Heart left ventricle (tissue), 16 donors: ENCODE results near the gene KATNB1. TPM values are rescaled to one million over a fixed set of nuclear protein-coding genes. Genes with fewer than 3 reads are reported as not detected.

Source experiments
- ATAC-seq, 4 donors: fragments of 200-7000 bp; cut with Tn5 transposase; one replicate each; pipeline ENCODE4 v1.9.1; 2020 to 2022; ENCODE audit warnings: moderate library complexity in 4 of 4, mild to moderate bottlenecking in 3 of 4, moderate number of reproducible peaks in 1 of 4
- DNase-seq, 5 donors: peaks; one replicate each; pipeline ENCODE4 v3.0.0-alpha.2; 2020
- H3K27ac ChIP-seq, 12 donors: fragments of 200-600 bp; sonication (generic) in 4 of 12; one replicate each; pipeline versions ENCODE4 v1.5.0 to v1.8.0; 2016 to 2022; ENCODE audit warnings: mild to moderate bottlenecking in 2 of 12
- H3K27me3 ChIP-seq, 9 donors: fragments of 200-600 bp; sonication (generic) in 2 of 9; one replicate each; pipeline versions ENCODE4 v1.5.1 to v1.8.0; 2016 to 2022; ENCODE audit warnings: mild to moderate bottlenecking in 3 of 9
- H3K36me3 ChIP-seq, 9 donors: fragments of 200-600 bp; sonication (generic) in 2 of 9; one replicate each; pipeline versions ENCODE4 v1.5.0 to v1.8.0; 2018 to 2022; ENCODE audit warnings: mild to moderate bottlenecking in 2 of 9
- H3K4me1 ChIP-seq, 12 donors: fragments of 200-600 bp; sonication (generic) in 4 of 12; one replicate each; pipeline versions ENCODE4 v1.5.0 to v1.8.0; 2016 to 2022; ENCODE audit warnings: mild to moderate bottlenecking in 3 of 12
- H3K4me3 ChIP-seq, 12 donors: fragments of 200-600 bp; sonication (generic) in 4 of 12; one replicate each; pipeline versions ENCODE4 v1.5.0 to v1.8.0; 2017 to 2022; ENCODE audit warnings: mild to moderate bottlenecking in 9 of 12, moderate library complexity in 4 of 12
- H3K9me3 ChIP-seq, 12 donors: fragments of 200-600 bp; sonication (generic) in 4 of 12; one replicate each; pipeline versions ENCODE4 v1.5.0 to v1.8.0; 2016 to 2022; ENCODE audit warnings: mild to moderate bottlenecking in 1 of 12
- POLR2A ChIP-seq, 2 donors: fragments of 450-650 bp; IDR thresholded peaks; one replicate each; pipeline ENCODE4 v1.6.1; 2017; ENCODE audit warnings: antibody characterized with exemption in 2 of 2, mild to moderate bottlenecking in 2 of 2, moderate library complexity in 2 of 2
- WGBS, 4 donors: extraction: QIAGEN DNeasy Blood & Tissue Kit in 2 of 4; methylation state at CpG; one replicate each; pipeline versions ENCODE4 v1.1.5 to v1.1.7; 2013 to 2018; 5-methylcytosine and 5-hydroxymethylcytosine counted together
- intact Hi-C, 10 donors: fragments of 100-400 bp; cut with DNase I; formaldehyde crosslinking; loops; one replicate each; pipeline versions ENCODE4 v1.11.1 to v1.14.2; 2022
- polyA plus RNA-seq, 2 donors: library from polyadenylated mRNA; stranded (reverse); fragments of 200-250 nt; gene quantifications; one replicate each; pipeline ENCODE4 v1.2.3, GENCODE V29; 2013
- total RNA-seq, 9 donors: library from RNA; depleted of rRNA in 2 of 9; stranded (reverse); fragments of >200 nt in 2 of 9; fragmentation: NEBNext Ultra II Directional in 3 of 9; extraction: Animal tissue kit (Norgen Biotek cat#: 25700) in 3 of 9; gene quantifications; one replicate each; pipeline versions ENCODE4 v1.1.0 to v1.2.4, GENCODE V29; 2016 to 2023
- TF ChIP-seq, protein P1 (sequence below), 12 donors: fragments of 200-600 bp; sonication (generic) in 4 of 12; IDR thresholded peaks; one replicate each; pipeline versions ENCODE4 v1.5.0 to v1.8.0; 2018 to 2022; ENCODE audit warnings: antibody characterized with exemption in 12 of 12, mild to moderate bottlenecking in 5 of 12
- donor health status: ischemic (EF 13 %, LVEDD 7.1; RV severe dilation, severe dysfunction).
- donor health status: healthy with polysubstance abuse.
- donor health status: DM: no; HTN: yes; CAD: no.
- donor health status: DM: no; HTN: no; CAD: no.
- donor health status: ischemic (EF 25% LVEDD 6.9; RV normal size, moderate dysfunction).
- donor health status: ischemic (EF 25% LVEDD 5.7; RV mildly dilated, moderate dysfunction).
- donor health status: healthy.
- donor health status: DM: yes; HTN: yes; CAD: no.
- donor health status: ischemic (EF 35%, LVEDD 5.7; RV mildly dilated, moderate dysfunction).
- donor health status: nonischemic (EF 11% LVEDD 7.7; RV severe dilation, severe dysfunction).
- donor health status: DM: yes; HTN: yes; CAD: no.
- donor health status: PGD.
- donor health status: ischemic (EF 29% LVEDD 5.4; RV normal size, mild dysfunction).
- donor health status: nonischemic (EF 23%, LVEDD 6.1; RV moderate dilation, normal function).

The KATNB1 gene
- total and polyA plus RNA-seq, 11 donors: 8.0 to 20.5 (median 15.3) TPM

DNA sequence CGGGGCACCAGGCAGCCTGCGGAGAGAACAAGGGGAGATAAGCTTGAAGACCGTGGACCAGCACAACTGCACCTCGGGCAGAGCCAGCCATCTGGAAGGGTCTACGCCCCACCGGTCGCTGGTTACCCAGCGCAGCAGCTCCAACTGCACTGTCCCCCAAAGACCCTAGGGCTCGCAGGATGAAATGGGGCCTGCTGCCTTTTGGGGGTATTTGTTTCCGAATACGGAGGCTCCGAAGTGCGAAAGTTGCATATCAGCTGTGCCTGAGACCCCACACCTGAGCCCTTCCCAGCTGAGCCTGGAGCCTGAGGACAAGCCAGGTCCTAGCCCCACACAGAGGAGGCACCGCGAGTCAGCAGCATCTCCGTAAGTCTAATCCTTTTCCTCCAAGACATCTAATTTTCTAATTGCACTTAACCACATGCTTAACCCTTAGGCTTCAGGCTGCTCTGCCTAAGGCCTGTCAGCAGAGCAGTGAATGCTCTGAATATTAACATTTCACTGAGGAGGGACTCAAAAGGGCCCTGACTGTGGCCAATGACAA, 62.8 kb downstream of the KATNB1 start:
- H3K36me3 ChIP-seq: peaks cover 0 to 43% (median 31%) of the 10 kb centered on the region in 9 donors
- ATAC-seq (no peak), DNase-seq (peak in 1 of 5 donors; percentile 55)
- TF ChIP-seq, protein P1, sequence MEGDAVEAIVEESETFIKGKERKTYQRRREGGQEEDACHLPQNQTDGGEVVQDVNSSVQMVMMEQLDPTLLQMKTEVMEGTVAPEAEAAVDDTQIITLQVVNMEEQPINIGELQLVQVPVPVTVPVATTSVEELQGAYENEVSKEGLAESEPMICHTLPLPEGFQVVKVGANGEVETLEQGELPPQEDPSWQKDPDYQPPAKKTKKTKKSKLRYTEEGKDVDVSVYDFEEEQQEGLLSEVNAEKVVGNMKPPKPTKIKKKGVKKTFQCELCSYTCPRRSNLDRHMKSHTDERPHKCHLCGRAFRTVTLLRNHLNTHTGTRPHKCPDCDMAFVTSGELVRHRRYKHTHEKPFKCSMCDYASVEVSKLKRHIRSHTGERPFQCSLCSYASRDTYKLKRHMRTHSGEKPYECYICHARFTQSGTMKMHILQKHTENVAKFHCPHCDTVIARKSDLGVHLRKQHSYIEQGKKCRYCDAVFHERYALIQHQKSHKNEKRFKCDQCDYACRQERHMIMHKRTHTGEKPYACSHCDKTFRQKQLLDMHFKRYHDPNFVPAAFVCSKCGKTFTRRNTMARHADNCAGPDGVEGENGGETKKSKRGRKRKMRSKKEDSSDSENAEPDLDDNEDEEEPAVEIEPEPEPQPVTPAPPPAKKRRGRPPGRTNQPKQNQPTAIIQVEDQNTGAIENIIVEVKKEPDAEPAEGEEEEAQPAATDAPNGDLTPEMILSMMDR (IDR thresholded peaks at IDR 0.05): no peak
- no peak for TF ChIP-seq POLR2A (IDR thresholded peaks at IDR 0.05)
- peak overlapping the region in 6 of 12 donors; percentile 18 to 34 (median 26) for H3K4me3 ChIP-seq
- H3K27me3 ChIP-seq: no peaks in the 10 kb centered on the region
- H3K4me1 ChIP-seq: peaks cover 6 to 75% (median 55%) of the 10 kb centered on the region in 12 donors
- H3K9me3 ChIP-seq: no peaks in the 10 kb centered on the region
- H3K27ac ChIP-seq: peak overlapping the region in 9 of 12 donors; percentile 9 to 98 (median 62)
- intact Hi-C loops: loop anchor here in 4 of 10 donors (5.0 kb wide), 3 partner anchors 36 to 64 kb away; no protein-coding TSS in a partner anchor
- WGBS, 4 donors: 79 to 84% (median 82%) methylated on average over 10 to 16 of the region's 16 CpGs

DNA sequence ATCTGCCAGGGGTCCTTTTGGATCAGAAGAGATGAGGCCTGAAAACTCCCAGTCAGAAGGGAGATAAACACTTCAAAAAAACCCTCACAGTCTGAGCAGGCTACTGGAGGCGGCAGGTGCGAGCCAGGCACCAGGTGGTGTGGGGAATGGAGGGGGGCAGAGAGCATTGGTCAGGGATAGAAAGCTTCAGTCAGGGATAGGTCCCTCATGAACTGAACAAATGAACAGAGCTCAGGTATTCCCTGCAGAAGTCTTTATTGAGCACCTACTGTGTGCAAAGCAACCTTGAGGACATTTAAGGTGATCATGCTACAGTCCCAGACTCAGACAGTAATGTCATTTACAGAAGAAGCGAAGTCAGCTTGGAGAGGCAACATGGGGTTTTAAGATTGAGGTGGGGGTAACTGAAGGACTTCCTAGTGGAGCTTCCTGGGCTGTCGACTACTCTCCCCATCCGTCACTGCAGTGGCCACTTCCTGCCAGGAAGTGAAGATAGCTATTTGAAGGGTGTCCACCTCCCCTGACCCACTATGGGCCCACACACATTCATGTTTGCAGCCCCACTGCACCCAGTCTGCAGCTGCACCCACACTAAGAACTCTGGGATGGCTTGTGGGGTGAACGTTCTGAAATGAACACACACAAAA, 63.5 kb downstream of the KATNB1 start:
- no peak for ATAC-seq
- H3K9me3 ChIP-seq: no peaks in the 10 kb centered on the region
- WGBS, 4 donors: 63 to 66% (median 65%) methylated on average over 6 of the region's 6 CpGs
- H3K4me3 ChIP-seq: peak overlapping the region in 4 of 12 donors; percentile 23 to 85 (median 78)
- no peaks in the 10 kb centered on the region for H3K27me3 ChIP-seq
- TF ChIP-seq, protein P1 (IDR thresholded peaks at IDR 0.05): no peak
- TF ChIP-seq POLR2A (IDR thresholded peaks at IDR 0.05): no peak
- H3K36me3 ChIP-seq: peaks cover 0 to 36% (median 24%) of the 10 kb centered on the region in 9 donors
- peak in 2 of 5 donors; percentile 25 to 26 for DNase-seq
- intact Hi-C loops: loop anchor here in 4 of 10 donors (5.0 kb wide), 3 partner anchors 37 to 63 kb away; no protein-coding TSS in a partner anchor
- H3K27ac ChIP-seq: peak overlapping the region in 11 of 12 donors; percentile 11 to 99 (median 95)
- peaks cover 6 to 82% (median 62%) of the 10 kb centered on the region in 12 donors for H3K4me1 ChIP-seq

DNA sequence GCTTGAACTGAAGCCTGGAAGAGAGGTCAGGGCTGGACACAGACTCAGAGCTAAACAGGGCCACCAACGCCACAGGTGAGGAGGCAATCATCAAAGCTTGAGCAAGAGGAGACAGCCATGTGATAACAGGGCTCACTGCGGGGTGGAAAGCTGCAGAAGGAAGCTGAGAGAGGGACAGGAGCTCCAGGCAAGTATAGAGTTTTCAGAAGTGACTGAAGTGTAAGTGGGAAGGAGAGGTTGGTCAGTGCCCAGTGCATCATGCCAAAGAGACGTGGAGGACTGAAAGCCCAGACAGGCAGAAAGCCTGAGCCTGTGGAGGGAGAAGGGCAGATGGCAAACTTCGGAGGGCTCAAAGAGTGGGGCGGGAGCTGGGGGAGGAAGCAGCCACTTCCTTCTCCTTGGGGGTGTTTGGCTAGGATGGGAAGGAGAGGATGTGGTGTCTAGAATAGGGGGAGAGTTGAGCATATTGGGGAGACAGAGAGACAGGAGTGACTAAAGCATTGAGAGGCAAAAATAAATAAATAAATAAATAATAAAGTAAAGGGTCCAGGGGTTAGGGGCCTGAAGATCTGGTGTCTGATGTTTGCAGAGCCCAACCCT, 64.1 kb downstream of the KATNB1 start:
- H3K9me3 ChIP-seq: no peaks in the 10 kb centered on the region
- TF ChIP-seq, protein P1 (IDR thresholded peaks at IDR 0.05): no peak
- no peak for TF ChIP-seq POLR2A (IDR thresholded peaks at IDR 0.05)
- DNase-seq (peak in 1 of 5 donors; percentile 40), ATAC-seq (no peak)
- peak overlapping the region; percentile 24 to 99 (median 95) for H3K27ac ChIP-seq
- peak overlapping the region in 7 of 12 donors; percentile 58 to 91 (median 82) for H3K4me3 ChIP-seq
- intact Hi-C loops: loop anchor here in 9 of 10 donors (2.0 to 10.0 kb wide), 8 partner anchors 37 to 205 kb away; partner anchors contain the start of genes USB1 (in 2 of the 9) and ZNF319 (in 2 of the 9)
- no peaks in the 10 kb centered on the region for H3K27me3 ChIP-seq
- peaks cover 6 to 88% (median 66%) of the 10 kb centered on the region in 12 donors for H3K4me1 ChIP-seq
- peaks cover 0 to 30% (median 17%) of the 10 kb centered on the region in 9 donors for H3K36me3 ChIP-seq
- 37 to 48% (median 44%) methylated on average over 4 to 5 of the region's 5 CpGs for WGBS, 4 donors
